ENCODE results near the gene CLIC1. TPM values are rescaled to one million over a fixed set of nuclear protein-coding genes. Genes with fewer than 3 reads are reported as not detected.

CLIC1 gene
- total RNA-seq, 1 experiment from 2014 or later: 432 TPM

DNA sequence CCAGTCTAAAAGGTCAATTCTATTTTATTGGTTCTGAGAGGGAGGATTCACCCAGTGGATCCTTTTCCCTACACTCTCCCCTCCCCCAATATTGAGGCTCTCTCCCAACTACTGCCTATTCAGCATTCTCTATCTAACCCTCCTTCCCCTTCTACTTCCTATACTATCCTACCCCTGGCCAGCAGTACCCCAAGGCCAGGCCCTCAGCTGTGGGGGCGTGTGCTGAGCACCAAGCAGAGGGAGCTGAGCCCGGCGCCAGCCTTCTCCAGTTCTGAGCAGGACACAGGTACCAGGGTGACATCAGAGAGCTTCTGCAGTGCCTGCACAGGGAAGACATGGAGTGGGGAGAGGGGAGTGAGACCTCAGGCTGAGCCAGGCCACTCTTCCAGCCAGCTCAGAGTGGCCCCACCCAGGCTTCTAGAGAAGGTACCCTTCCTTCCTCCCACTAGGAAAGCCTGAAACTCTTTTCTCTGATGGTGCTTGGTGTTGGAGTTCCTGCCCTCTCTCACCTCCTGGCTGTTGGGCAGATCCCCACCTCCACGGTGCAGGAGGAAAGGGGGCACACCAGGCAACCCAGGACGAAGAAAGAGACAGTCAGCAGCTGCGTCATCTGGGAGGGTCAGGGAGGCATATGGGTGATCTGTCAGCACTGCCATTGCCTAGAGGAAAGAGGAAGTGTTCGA is 9.2 kb downstream of the CLIC1 start:
- no peak for TF ChIP-seq CEBPB (IDR thresholded peaks at IDR 0.05; ENCODE audit: low read depth)
- no peak for TF ChIP-seq ZFX (IDR thresholded peaks at IDR 0.05)
- TF ChIP-seq, protein P1, sequence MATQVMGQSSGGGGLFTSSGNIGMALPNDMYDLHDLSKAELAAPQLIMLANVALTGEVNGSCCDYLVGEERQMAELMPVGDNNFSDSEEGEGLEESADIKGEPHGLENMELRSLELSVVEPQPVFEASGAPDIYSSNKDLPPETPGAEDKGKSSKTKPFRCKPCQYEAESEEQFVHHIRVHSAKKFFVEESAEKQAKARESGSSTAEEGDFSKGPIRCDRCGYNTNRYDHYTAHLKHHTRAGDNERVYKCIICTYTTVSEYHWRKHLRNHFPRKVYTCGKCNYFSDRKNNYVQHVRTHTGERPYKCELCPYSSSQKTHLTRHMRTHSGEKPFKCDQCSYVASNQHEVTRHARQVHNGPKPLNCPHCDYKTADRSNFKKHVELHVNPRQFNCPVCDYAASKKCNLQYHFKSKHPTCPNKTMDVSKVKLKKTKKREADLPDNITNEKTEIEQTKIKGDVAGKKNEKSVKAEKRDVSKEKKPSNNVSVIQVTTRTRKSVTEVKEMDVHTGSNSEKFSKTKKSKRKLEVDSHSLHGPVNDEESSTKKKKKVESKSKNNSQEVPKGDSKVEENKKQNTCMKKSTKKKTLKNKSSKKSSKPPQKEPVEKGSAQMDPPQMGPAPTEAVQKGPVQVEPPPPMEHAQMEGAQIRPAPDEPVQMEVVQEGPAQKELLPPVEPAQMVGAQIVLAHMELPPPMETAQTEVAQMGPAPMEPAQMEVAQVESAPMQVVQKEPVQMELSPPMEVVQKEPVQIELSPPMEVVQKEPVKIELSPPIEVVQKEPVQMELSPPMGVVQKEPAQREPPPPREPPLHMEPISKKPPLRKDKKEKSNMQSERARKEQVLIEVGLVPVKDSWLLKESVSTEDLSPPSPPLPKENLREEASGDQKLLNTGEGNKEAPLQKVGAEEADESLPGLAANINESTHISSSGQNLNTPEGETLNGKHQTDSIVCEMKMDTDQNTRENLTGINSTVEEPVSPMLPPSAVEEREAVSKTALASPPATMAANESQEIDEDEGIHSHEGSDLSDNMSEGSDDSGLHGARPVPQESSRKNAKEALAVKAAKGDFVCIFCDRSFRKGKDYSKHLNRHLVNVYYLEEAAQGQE (IDR thresholded peaks at IDR 0.05; ENCODE audit: low read depth): no peak
- no peak for TF ChIP-seq POLR2AphosphoS5 (IDR thresholded peaks at IDR 0.05; ENCODE audit: low read depth, low read length)
- no peak for TF ChIP-seq FOSL1 (IDR thresholded peaks at IDR 0.05; ENCODE audit: low read depth)
- TF ChIP-seq, protein P2, sequence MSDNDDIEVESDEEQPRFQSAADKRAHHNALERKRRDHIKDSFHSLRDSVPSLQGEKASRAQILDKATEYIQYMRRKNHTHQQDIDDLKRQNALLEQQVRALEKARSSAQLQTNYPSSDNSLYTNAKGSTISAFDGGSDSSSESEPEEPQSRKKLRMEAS (IDR thresholded peaks at IDR 0.05): no peak
- TF ChIP-seq SP1 (IDR thresholded peaks at IDR 0.05; ENCODE audit: low read depth): no peak
- TF ChIP-seq POLR2A (IDR thresholded peaks at IDR 0.05; ENCODE audit: borderline replicate concordance, extremely low read depth, insufficient read depth, insufficient read length): no peak
- TF ChIP-seq SIN3A (IDR thresholded peaks at IDR 0.05; ENCODE audit: low read depth): no peak
- no peak for TF ChIP-seq ZBTB33 (IDR thresholded peaks at IDR 0.05; ENCODE audit: extremely low read depth, insufficient replicate concordance, low read length)
- no peak for TF ChIP-seq SRF (IDR thresholded peaks at IDR 0.05; ENCODE audit: low read depth)
- no peak for TF ChIP-seq JUND (IDR thresholded peaks at IDR 0.05)
- TF ChIP-seq EZH2phosphoT487 (IDR thresholded peaks at IDR 0.05; ENCODE audit: borderline replicate concordance): no peak
- TF ChIP-seq CTCF (IDR thresholded peaks at IDR 0.05 in 2 of 3, conservative IDR thresholded peaks at IDR 0.05 in 1 of 3; ENCODE audit: borderline replicate concordance in 1 of 3, insufficient read depth in 1 of 3, low read depth in 2 of 3, low read length in 2 of 3): no peak
- no peak for TF ChIP-seq ZNF274 (IDR thresholded peaks at IDR 0.05; ENCODE audit: low read depth, low read length)
- no peak for TF ChIP-seq ATF3 (IDR thresholded peaks at IDR 0.05)
- TF ChIP-seq ELF1 (IDR thresholded peaks at IDR 0.05; ENCODE audit: borderline replicate concordance, low read depth): no peak
- no peaks in the 10 kb centered on the region for H3K27me3 ChIP-seq (ENCODE audit: insufficient read depth, low read length)
- peaks cover 6% of the 10 kb centered on the region; the same call in 1 of the 2 replicates for H3K79me2 ChIP-seq (ENCODE audit: insufficient read depth, low read length)
- no peak overlapping the region for H3K4me2 ChIP-seq (ENCODE audit: low read length)
- ChIA-PET RAD21 (ENCODE audit: low non-redundant PET in 1 of 2, low total read pairs in 2 of 2, uncharacterized antibody in 2 of 2, unreplicated experiment in 2 of 2) (no interaction called here), POLR2A (interaction anchor here (0.6 kb wide), 1 partner anchor 107 kb away, joined by 3 read pairs; no protein-coding TSS in a partner anchor), CTCF (interaction anchor here (1.3 kb wide), 1 partner anchor 43 kb away, joined by 3 read pairs; no protein-coding TSS in a partner anchor)
- DNase-seq (ENCODE audit: low read depth, low spot score) (no peak), ATAC-seq (no peak)
- no peak overlapping the region for H3K27ac ChIP-seq (ENCODE audit: low read depth, low read length)
- no peak overlapping the region for H2AFZ ChIP-seq (ENCODE audit: low read depth, low read length, poor library complexity, severe bottlenecking)
- BruUV-seq (replicated peaks): no TSS peak
- no peaks in the 10 kb centered on the region for H3K9me2 ChIP-seq (ENCODE audit: insufficient read depth)
- no peaks in the 10 kb centered on the region for H4K20me1 ChIP-seq (ENCODE audit: insufficient read depth)
- intact Hi-C loops (cut with micrococcal nuclease): no loop called here
- no peaks in the 10 kb centered on the region for H3K9me3 ChIP-seq (ENCODE audit: control insufficient read depth in 1 of 2, insufficient read depth in 1 of 2, low read depth in 1 of 2, low read length in 2 of 2)
- peaks cover 6 to 23% of the 10 kb centered on the region in 2 experiments; a peak in 3 of 4 replicates for H3K4me1 ChIP-seq (ENCODE audit: control insufficient read depth in 1 of 2, insufficient read depth in 2 of 2, low read length in 2 of 2)
- H3K36me3 ChIP-seq (ENCODE audit: control insufficient read depth in 1 of 2, insufficient read depth in 2 of 2, low read length in 2 of 2): peaks cover 11 to 12% of the 10 kb centered on the region in 2 experiments; a peak in 3 of 4 replicates
- no peak overlapping the region for H3K9ac ChIP-seq (ENCODE audit: low read length)
- no peak overlapping the region for H3K4me3 ChIP-seq (replicated peaks in 1 of 2; ENCODE audit: low read depth in 1 of 2, low read length in 2 of 2)

All from HCT116 (cell line).